HG03159 (cell line): ENCODE results near the gene TRIM59.

Experiments used
- ATAC-seq: cut with Tn5 transposase; IDR thresholded peaks from one replicate; pipeline ENCODE4 v1.9.1; 2021; ENCODE audit warnings: mild to moderate bottlenecking, moderate library complexity; ENCODE audit not compliant: unreplicated experiment

TRIM59 gene, protein sequence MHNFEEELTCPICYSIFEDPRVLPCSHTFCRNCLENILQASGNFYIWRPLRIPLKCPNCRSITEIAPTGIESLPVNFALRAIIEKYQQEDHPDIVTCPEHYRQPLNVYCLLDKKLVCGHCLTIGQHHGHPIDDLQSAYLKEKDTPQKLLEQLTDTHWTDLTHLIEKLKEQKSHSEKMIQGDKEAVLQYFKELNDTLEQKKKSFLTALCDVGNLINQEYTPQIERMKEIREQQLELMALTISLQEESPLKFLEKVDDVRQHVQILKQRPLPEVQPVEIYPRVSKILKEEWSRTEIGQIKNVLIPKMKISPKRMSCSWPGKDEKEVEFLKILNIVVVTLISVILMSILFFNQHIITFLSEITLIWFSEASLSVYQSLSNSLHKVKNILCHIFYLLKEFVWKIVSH

DNA sequence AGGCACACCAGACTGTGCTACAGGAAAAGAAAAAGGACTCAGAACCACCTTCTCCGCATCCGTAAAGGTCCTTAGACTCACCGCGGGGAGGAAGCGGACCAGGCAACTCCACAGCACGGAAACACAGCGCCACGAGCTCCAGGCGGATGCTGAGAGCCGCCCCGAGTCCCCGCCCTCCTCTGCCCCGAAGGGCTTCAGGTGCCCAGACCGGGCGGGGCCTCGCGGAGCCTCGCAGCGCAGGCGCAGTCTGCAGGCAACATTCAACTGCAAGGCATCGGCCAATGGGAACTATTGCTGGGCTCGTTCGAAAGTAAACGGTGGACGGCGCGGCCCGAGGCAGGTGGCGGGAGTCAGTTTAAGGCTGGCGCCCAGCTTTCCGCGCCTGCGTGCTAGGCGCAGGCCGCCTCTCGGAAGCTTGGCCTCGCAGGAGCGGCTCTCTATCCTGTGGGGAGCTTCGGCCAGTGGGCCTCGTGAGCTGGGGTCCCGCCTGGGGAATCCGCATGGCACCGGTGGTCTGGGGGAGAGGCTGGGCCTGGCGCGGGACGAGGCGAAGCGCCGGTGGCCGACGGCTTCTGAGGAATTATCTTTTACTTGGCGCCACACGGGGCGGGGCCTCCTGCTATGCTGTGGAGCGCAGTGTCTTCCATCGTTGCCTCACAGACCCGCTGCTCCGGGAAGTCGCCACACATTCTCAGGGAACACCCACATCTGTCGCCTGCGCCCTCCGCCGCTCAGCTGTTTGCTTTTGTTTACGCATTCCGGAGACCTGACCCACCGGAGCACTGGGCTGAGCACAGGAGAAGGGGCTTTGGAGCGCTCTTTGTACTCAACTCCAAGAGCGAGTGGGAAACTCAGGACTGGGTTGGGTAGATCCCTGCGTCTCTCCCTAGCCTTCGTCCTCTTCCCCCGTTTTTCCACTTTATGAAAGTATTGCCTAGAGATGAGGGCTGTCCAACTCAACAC lies at the start of gene TRIM59:
TRIM59 (minus strand) TSS at position 151 of the 963 bp plus-strand sequence. CDS start 10,603 bp downstream, outside the sequence.
- ATAC-seq: peak; percentile 94

DNA sequence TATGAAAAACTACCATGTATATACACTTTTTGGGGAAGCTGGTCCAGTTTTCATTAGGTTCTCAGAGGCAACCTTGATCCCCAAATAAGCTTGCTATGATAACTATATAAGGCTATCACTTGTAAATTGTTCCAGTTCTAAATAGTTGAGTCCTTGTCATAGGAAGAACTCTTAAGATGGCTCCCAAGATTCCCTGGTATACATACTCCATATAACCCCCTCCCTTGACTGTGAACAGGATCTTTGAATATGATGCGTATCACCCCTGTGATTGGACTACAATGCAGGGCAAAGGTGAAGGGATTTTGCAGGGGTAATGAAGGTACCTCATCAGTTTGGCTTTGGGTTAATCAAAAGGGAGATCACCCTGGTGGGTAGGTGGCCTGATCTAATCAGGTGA lies 48.6 kb upstream of the TRIM59 start:
- no peak for ATAC-seq

DNA sequence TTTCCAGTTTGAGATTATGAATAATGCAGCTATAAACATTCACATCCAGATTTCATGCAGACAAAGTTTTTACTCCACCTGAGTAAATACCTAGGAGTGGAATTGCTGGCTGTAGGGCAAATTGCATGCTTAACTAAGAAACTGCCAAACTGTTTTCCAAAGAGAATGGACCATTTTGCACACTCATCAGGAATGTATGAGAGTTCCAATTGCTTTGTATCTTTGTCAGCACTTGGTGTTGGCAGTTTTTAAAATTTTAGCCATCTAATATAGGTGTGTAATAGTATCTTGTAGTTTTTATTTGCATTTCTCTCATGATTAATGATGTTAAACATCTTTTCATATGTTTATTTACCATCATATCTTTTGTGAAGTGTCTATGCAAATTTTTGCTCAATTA lies 40.6 kb upstream of the TRIM59 start:
- ATAC-seq: no peak

DNA sequence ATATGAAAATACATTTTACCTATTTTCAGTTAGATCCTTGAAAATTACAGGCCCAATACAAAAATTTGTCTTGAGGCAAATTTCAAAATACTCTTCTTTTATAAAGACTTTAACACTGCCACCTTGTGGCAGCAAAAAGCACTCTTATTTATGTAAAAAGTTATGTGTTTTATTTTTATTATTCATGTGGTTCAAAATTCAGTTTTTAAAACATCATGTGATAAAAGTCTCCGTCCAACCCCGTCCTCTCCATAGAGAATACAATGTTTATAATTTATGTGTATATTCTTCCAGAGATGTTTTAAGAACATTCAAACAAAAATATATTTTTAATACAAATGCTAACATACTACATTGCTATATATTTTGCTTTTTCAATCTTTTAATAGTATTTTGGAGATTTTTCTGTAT lies 36.9 kb upstream of the TRIM59 start:
- no peak for ATAC-seq

DNA sequence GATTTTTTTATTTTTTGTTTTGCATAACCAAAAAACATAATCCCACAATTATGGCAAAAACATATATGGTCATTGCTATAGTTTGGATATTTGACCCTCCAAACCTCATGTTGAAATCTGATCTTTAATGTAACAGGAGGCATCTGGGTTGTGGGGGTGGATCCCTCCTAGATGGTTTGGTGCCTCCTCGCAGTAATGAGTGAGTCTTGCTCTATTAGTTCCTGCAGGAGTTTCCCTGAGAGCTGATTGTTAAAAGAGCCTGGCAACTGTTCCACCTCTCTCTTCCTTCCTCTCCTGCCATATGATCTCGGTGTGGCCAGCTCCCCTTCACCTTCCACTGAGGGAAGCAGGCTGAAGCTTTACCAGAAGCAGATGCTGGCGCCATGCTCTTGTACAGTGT lies 33.2 kb upstream of the TRIM59 start:
- no peak for ATAC-seq

DNA sequence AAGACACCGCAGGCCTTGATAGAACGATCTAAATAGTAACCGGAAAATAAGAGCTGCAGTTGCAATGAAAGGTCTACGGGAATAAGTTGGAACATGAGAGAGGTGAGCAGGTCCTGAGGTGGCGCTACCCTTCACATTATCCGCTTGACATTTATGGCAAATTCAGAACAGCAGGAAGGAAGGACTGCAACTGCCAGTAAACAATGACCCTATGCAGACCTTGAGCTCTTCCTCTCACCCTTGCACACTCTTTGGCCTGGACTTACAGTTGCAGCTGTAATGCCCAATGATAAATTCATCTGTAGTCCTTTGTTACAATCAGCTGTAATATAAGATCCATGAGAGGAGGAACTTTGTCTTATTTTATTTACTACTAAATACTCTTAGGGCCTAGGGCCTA lies 32.3 kb upstream of the TRIM59 start:
- no peak for ATAC-seq

DNA sequence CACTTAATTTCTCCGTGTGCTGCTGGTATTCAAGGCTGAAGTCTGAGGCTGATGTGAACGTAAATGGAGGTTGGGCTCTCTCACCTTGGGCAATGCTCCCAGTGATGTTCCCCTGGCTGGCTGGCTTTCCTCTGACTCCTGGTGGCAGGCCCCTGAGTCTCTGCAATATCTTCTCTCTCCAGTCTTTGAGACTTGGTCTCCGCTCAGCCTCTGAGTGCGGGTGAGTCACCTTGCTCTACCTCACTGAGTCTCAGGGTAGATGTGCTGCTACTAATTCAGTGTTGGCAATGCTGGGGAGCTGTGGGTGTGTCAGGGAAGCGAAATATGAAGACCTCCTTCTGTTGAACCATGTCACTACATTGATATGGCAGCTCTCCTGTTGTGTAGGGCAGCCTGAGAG lies 31.3 kb upstream of the TRIM59 start:
- ATAC-seq: no peak

DNA sequence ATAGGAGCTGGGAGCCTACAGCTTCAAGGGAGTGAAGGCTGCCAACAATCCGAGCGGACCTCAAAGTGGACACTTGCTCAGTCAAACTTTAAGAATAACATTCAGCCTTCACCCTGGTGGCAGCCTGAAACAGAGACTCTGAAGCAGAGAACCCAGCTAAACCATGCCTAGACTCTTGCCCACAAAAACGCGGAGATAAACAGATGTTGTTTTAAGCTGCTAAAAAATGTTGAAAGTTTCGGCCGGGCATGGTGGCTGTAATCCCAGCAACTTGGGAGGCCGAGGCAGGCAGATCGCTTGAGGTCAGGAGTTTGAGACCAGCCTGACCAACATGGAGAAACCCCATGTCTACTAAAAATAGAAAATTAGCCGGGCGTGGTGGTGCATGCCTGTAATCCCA lies 29.8 kb upstream of the TRIM59 start:
- ATAC-seq: no peak

DNA sequence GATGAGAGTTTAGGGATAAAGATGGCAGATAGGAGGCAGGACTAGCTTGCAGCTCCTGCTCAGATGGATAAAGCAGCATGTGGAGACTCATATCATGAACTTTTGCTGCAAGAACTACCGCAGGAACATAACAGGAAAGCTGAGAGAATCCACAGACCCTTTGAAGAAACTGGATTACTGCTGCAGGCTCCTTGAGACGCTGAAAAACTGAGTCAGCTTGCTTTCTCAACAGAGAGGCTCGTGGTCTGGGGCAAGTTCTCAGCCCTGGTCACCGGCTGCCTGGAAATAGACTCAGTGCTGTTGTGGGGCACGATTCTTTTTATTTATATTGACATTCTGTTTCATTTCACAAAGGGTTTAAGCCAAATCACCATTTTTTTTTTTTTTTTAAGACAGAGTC lies 28.8 kb upstream of the TRIM59 start:
- ATAC-seq: no peak

DNA sequence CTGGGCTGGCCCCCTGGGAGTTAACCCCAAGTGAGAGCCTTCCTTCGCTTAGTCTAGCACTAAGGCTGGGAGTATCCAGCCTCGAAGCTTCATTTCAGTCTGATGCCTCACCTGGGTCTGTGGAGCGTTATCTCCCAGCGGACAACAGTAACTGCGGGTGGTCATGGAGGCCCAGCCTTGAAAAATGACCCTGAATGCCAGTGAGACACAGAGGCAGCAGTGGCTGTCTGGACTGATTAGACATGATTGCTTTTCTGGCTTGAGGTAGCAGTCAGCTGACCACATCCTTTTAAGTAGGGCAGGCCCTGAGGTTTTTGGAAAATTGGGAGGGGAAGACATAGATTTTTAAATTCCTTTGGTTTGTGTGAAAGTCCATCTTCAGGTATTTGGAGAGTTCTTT lies 28.2 kb upstream of the TRIM59 start:
- ATAC-seq: no peak

DNA sequence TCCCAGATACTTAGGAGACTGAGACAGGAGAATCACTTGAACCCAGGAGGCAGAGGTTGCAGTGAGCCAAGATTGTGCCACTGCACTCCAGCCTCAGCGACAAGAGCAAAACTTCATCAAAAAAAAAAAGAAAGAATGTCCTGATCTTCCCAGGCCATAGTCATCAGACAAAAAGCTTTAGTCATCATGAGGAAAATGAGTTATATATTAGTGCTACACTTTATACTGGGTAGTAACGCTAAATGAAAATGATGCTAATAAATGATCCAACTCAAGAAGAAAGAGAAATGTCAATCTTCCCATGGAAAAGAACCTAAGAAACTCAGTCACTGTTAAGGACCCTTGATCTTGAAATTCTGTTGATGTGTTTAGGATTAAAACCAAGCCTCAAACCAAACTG lies 26.3 kb upstream of the TRIM59 start:
- no peak for ATAC-seq

DNA sequence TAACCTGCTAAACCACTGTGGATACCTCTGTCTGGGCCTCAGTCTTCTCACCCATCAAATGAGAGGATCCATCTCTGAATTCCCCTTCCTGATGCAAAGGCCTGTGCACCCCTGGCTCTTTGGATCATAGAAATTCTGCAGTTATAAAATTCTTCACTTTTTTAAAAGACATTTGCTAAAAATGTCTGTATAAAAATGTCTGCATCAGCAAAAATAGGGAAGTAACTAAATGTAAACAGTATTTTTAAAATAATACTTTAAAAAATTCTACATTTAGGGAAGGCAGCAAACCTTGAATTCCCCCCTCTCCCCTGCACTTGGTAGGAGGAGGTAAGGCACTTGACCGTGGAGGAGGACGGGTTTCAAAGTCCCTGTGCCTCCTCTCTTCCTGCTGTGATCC lies 25.6 kb upstream of the TRIM59 start:
- ATAC-seq: no peak

DNA sequence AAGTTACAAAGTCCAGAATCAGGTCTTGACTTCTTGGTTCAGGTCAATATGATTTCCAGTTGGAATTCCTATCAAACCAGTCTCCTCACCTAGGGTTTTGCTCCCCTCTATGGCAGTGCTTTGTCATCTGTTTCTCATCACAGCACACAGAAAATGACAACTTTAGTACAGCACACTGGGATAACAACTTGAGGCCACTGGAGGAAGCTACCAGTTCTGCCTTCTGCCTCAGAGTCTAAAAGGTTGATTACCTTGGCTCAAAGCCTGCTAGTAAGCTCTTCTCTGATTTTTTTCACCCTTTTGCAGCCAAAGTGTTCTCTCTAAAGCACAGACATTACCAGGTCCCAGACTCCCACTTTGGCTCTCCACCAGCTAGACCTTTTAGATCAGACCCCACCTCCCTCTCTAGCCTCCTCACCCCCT lies 24.8 kb upstream of the TRIM59 start:
- no peak for ATAC-seq

DNA sequence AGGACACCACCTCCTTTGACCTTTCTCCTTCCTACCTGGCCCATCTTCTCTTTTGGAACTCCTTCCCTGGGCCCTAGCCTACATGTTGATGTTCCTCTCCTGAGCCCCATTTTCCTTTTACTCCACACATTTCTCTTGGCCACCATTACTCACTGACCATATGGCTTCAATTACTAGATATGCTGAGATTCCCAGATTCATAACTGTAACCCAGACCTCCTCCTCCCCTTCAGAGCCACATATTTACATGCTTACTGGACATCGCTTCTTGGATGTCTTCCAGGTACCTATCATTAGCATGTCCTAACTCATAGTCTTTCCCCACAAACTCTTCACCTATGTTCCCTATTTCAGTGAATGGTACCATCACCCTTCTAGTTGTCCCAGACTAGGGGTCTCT lies 24.4 kb upstream of the TRIM59 start:
- no peak for ATAC-seq

DNA sequence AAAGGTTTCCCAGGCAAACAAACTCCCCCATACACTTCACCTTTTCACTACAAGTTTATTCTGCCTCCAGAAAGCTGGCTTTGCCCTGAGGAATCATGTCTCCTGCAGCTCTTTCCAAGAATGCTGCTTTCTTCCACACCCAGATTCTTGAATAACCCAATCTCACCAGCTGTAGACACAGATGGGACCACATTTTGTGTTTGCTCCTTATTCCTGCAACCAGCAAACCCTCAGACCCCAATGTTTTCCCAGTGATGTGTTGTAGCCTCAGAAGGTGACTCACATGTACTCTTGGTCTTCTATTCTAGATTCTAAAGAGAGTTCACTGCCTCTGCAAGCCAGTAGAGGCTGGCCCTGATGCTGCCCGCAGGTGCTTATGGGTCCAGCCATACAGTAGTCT lies 23.6 kb upstream of the TRIM59 start:
- ATAC-seq: no peak

DNA sequence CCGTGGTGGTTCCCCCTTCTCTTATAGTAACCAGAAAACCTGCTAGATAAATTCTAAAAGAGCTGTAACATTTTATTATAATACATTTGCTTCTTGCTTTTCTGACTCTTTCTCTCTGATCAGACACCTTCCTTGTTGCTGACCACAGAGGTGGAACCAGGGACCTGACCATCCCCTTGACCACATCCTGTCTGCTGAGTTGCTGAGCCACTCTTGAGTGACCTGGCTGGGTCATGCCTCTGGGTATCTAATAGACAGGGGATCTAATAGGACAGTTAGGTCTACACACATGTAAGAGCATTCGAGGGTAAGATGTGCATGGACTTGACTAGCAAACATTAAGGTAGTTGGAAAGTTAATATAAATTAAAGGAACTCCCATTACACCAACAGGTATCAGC lies 22.8 kb upstream of the TRIM59 start:
- ATAC-seq: no peak

DNA sequence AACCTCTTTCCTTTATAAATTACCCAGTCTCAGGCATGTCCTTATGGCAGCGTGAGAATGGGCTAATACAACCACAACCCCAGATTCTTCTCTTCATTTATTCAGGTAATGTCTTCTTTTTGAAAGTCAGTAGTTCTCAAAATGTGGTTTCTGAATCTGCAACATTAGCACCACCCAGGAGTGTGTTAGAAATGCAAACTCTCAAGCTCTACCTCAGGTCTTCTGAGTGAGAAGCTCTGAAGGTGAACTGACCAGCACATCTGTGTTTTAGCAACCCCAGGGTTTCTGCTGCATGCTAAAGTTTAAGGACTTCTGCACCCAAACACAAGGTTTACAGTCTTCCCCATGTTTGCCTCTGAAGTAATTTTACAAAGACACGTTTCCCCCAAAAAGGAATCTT lies 22.3 kb upstream of the TRIM59 start:
- no peak for ATAC-seq

DNA sequence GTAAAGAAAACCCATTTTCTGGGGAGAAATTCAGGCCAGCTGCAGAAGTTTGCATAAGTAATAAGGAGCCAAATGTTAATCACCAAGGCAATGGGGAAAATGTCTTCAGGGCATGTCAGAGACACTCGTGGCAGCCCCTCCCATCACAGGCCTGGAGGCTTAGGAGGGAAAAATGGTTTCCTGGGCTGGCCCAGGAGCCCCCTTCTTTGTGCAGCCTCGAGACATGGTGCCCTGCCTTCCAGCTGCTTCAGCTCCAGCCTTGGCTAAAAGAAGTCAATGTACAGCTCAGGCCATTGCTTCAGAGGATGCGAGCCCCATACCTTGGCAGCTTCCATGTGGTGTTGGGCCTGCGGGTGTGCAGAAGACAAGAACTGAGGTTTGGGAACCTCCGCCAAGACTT lies 20.6 kb upstream of the TRIM59 start:
- ATAC-seq: no peak

DNA sequence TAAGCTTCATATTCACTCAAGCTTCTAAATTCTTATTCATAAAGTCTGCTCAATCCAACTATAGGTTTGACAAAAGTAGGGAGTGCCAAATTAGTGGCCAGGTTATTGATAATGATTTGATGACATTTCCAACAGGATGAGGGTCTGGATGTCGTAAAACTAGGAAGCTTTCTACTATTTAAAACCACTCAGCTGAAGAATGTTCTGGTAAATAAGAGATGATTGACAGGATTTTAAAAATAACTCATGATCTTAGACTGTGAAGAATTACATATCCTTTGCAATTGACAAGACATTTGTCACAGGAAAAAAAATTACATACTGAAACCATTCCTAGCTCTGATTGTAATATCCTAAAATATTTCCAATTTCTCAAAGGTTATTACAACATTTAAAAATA lies 15.4 kb upstream of the TRIM59 start:
- ATAC-seq: no peak

DNA sequence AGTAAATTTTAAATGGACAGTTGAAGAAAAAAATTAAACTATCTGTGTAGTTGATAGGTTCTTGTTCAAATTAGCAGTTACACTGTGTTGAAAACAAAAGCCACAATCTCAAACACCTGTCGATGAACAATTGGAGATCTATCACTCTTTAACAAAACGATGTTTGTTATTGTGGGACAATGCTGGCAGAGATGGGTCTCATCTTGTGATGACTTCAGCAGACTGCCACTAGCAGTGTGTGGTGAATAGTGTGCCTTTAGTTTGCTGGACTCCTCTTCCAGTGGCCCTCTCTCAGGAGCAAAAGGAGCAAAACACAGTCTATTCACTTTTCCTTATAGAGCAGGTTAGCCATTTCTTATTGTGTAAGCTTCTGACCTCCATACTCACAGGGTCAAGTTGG lies 14.7 kb upstream of the TRIM59 start:
- ATAC-seq: no peak

DNA sequence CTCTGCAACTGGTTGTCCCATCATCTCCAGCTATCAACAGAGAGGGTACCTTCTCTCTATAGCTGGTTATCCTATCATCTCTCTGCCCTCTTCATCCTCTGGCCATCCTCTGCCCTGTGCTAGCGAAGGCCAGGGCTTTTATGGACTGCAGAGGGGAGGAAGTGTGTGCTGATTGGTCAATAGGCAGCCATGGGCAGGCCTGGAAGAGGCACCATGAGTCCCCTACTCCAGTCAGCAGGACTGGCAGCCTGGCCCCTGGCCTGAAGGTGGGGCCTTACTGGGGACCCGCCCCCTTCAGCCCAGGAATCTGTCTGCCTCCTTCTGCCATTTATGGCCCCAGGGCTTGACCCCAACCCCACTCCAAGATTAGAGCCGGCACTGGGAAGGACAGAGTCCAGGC lies 10.4 kb upstream of the TRIM59 start:
- no peak for ATAC-seq

DNA sequence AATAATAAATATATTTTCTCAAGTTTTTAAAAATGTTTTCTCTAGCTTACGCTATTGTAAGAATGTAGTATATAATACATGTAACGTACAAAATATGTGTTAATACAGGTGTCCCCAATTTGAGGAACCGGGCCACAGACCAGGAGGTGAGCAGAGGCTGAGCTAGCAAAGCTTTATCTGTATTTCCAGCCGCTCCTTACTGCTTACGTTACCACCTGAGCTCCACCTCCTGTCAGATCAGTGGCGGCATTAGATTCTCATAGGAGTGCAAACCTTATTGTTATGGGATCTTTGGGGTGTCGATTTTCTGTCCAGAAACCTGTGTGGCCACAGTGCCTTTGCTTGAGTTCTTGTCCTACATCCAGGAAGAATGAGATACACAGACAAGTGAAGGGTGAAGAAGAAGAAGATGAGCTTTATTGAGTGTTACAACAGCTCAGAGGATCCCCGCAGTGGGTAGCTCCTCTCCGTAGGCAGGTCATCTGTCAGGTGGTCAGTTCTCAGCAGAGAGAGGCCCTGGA lies 9.9 kb upstream of the TRIM59 start:
- no peak for ATAC-seq
